Aorta (tissue), 5 donors: ENCODE measurements around the gene TMEM225. TPM values are rescaled to one million over a fixed set of nuclear protein-coding genes. Genes with fewer than 3 reads are reported as not detected.
"Not testable (repeated sequence)": the region's sequence is repeated elsewhere in the genome, so short reads cannot be mapped to it uniquely, and the experiment has no call there.

ENCODE experiments used
- ATAC-seq: fragments of 200-7000 bp; cut with Tn5 transposase; one replicate; pipeline ENCODE4 v1.9.1; 2022; ENCODE audit warnings: moderate library complexity; ENCODE audit not compliant: low FRiP score
- DNase-seq, 2 donors: peaks; one replicate each; pipeline ENCODE4 v3.0.0-alpha.2; 2020
- H3K27ac ChIP-seq, 2 donors: one replicate each; pipeline ENCODE4 v1.5.1; 2013; ENCODE audit warnings: low read length in 2 of 2, mild to moderate bottlenecking in 2 of 2, moderate library complexity in 2 of 2, control low read depth in 1 of 2, inconsistent platforms in 1 of 2, low read depth in 1 of 2
- H3K27me3 ChIP-seq, 2 donors: one replicate each; pipeline ENCODE4 v1.6.1; 2013; ENCODE audit warnings: control low read depth in 1 of 2, low read length in 1 of 2, mild to moderate bottlenecking in 1 of 2, moderate library complexity in 1 of 2; ENCODE audit not compliant: insufficient read depth in 2 of 2, control insufficient read depth in 1 of 2
- H3K36me3 ChIP-seq, 2 donors: one replicate each; pipeline ENCODE4 v1.6.1; 2013; ENCODE audit warnings: control low read depth in 1 of 2, low read length in 1 of 2, mild to moderate bottlenecking in 1 of 2; ENCODE audit not compliant: insufficient read depth in 2 of 2, control insufficient read depth in 1 of 2
- H3K4me1 ChIP-seq, 2 donors: one replicate each; pipeline ENCODE4 v1.6.1; 2013; ENCODE audit warnings: low read length in 2 of 2, control low read depth in 1 of 2, mild to moderate bottlenecking in 1 of 2, moderate library complexity in 1 of 2; ENCODE audit not compliant: insufficient read depth in 2 of 2, control insufficient read depth in 1 of 2
- H3K4me3 ChIP-seq, 2 donors: one replicate each; pipeline ENCODE4 v1.5.1; 2013; ENCODE audit warnings: low read length in 2 of 2, control low read depth in 1 of 2, mild to moderate bottlenecking in 1 of 2
- H3K9me3 ChIP-seq: one replicate; pipeline ENCODE4 v1.6.1; 2013; ENCODE audit warnings: mild to moderate bottlenecking, low read length; ENCODE audit not compliant: control insufficient read depth
- WGBS, 2 donors: extraction: QIAGEN DNeasy Blood & Tissue Kit; methylation state at CpG; one replicate each; pipeline ENCODE4 v1.1.7; 2013; 5-methylcytosine and 5-hydroxymethylcytosine counted together
- intact Hi-C, 2 donors: fragments of 100-400 bp; cut with DNase I; formaldehyde crosslinking; loops; one replicate each; pipeline versions ENCODE4 v1.14.2 to v1.15.0; 2022
- polyA plus RNA-seq, 2 donors: library from polyadenylated mRNA; stranded (reverse); fragments of 200-250 nt; gene quantifications; one replicate each; pipeline ENCODE4 v1.2.3, GENCODE V29; 2013
- total RNA-seq, 2 donors: library from RNA; stranded (reverse); fragmentation: NEBNext Ultra II Directional; extraction: Animal tissue kit (Norgen Biotek cat#: 25700); gene quantifications; one replicate each; pipeline ENCODE4 v1.2.1, GENCODE V29; 2021
- donor health status: healthy with polysubstance abuse.
- donor health status: Bipolar disorder and iron deficiency.
- donor health status: DM: no; HTN: no; CAD: no.
- donor health status: DM: no; HTN: no; CAD: no.
- donor health status: DM: yes; HTN: yes; CAD: no.

Gene TMEM225
- total and polyA plus RNA-seq, 4 donors, result not detected

- H3K36me3 ChIP-seq, result no peaks in the 10 kb centered on the region
- 89 to 90% methylated on average over 4 of the region's 4 CpGs for WGBS, 2 donors
- intact Hi-C loops, result no loop called here
- no peak overlapping the region for H3K27ac ChIP-seq
- no peak overlapping the region for H3K4me3 ChIP-seq
- no peak for DNase-seq
- ATAC-seq, result no peak
- peaks cover 3% of the 10 kb centered on the region for H3K9me3 ChIP-seq
- H3K4me1 ChIP-seq, result no peaks in the 10 kb centered on the region
- no peaks in the 10 kb centered on the region for H3K27me3 ChIP-seq
Observed at GRCh38 chr11:123880912-123881311, 4.6 kb downstream of the TMEM225 start.

GRCh38 chr11:123867795-123868194, 17.7 kb downstream of the TMEM225 start:
- H3K9me3 ChIP-seq, H3K4me1 ChIP-seq, intact Hi-C loops, ATAC-seq, H3K27me3 ChIP-seq, H3K4me3 ChIP-seq, DNase-seq, H3K36me3 ChIP-seq, H3K27ac ChIP-seq: not testable (repeated sequence)
- WGBS, 2 donors, result 51 to 59% methylated on average over 9 of the region's 9 CpGs

GRCh38 chr11:123865293-123865692, 20.2 kb downstream of the TMEM225 start:
- 20 to 21% methylated on average over 7 of the region's 7 CpGs for WGBS, 2 donors
- ATAC-seq, H3K36me3 ChIP-seq, H3K9me3 ChIP-seq, H3K4me3 ChIP-seq, intact Hi-C loops, H3K4me1 ChIP-seq, H3K27ac ChIP-seq, DNase-seq, H3K27me3 ChIP-seq: not testable (repeated sequence)

DNA sequence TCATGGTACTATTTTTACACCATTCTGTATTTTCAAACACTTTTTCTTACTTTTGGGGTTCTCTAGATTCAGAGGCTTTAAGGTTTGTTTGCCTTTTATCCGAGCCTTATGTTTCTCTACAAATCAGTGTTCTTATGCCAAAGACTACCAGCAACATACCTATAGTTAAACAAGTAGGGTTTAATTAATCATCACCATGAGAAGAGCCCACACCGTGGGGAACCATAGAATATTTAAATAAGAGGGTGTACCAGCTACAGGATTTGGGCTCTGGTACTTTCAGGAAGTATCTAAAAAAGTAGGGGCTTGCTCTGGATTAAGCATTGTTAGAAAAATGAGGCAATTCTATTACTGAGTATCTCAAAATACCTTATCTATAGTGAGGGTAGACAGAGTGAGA, 25.7 kb downstream of the TMEM225 start:
- WGBS, 2 donors, result 35 to 37% methylated on average over 2 of the region's 2 CpGs
- DNase-seq, result no peak
- intact Hi-C loops, result no loop called here

GRCh38 chr11:123856444-123856843, 29.0 kb downstream of the TMEM225 start:
- Histone ChIP-seq H3K27me3 (no peaks in the 10 kb centered on the region), H3K4me3 (no peak overlapping the region), H3K27ac (no peak overlapping the region), H3K9me3 (no peaks in the 10 kb centered on the region), H3K36me3 (no peaks in the 10 kb centered on the region), H3K4me1 (no peaks in the 10 kb centered on the region)
- ATAC-seq, result no peak
- DNase-seq, result no peak
- intact Hi-C loops, result no loop called here
- 76 to 83% methylated on average over 2 of the region's 2 CpGs for WGBS, 2 donors

More for the DNA sequence above, 25.7 kb downstream of the TMEM225 start:
- no peak overlapping the region for H3K4me3 ChIP-seq
- ATAC-seq, result no peak
- H3K36me3 ChIP-seq, result no peaks in the 10 kb centered on the region
- no peak overlapping the region for H3K27ac ChIP-seq
- H3K9me3 ChIP-seq, result no peaks in the 10 kb centered on the region
- no peaks in the 10 kb centered on the region for H3K27me3 ChIP-seq
- no peaks in the 10 kb centered on the region for H3K4me1 ChIP-seq

GRCh38 chr11:123853038-123853437, 32.4 kb downstream of the TMEM225 start:
- WGBS, 2 donors, result 87 to 93% methylated on average over 2 of the region's 2 CpGs
- no peak for ATAC-seq
- Histone ChIP-seq H3K36me3 (no peaks in the 10 kb centered on the region), H3K4me3 (no peak overlapping the region), H3K27me3 (no peaks in the 10 kb centered on the region), H3K4me1 (no peaks in the 10 kb centered on the region), H3K9me3 (no peaks in the 10 kb centered on the region), H3K27ac (no peak overlapping the region)
- intact Hi-C loops, result no loop called here
- no peak for DNase-seq

DNA sequence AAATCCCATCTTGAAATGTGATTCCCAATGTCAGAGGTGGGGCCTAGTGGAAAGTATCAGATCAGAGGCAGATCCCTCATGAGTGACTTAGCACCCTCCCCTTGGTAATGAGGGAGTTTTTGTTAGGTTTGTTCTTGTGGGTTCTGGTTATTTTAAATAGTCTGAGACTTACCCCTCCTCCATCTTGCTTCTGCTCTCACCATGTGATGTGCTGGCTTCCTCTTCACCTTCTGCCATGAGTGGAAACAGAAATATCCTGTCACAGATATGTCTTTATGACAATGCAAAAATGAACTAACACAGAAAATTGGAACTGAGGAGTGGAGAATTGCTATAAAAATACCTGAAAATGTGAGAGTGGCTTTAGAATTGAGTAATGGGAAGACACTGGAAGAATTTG, 33.1 kb downstream of the TMEM225 start:
- Histone ChIP-seq H3K27me3 (no peaks in the 10 kb centered on the region), H3K4me1 (no peaks in the 10 kb centered on the region), H3K36me3 (no peaks in the 10 kb centered on the region), H3K27ac (no peak overlapping the region), H3K4me3 (no peak overlapping the region), H3K9me3 (no peaks in the 10 kb centered on the region)
- intact Hi-C loops, result no loop called here
- ATAC-seq (no peak), DNase-seq (no peak)

GRCh38 chr11:123851110-123851509, 34.4 kb downstream of the TMEM225 start:
- no peaks in the 10 kb centered on the region for H3K4me1 ChIP-seq
- H3K27me3 ChIP-seq, result no peaks in the 10 kb centered on the region
- DNase-seq, result no peak
- no peak overlapping the region for H3K4me3 ChIP-seq
- 89 to 91% methylated on average over 4 of the region's 4 CpGs for WGBS, 2 donors
- H3K36me3 ChIP-seq, result no peaks in the 10 kb centered on the region
- no peak overlapping the region for H3K27ac ChIP-seq
- no peaks in the 10 kb centered on the region for H3K9me3 ChIP-seq
- ATAC-seq, result no peak
- intact Hi-C loops, result no loop called here

GRCh38 chr11:123841174-123841573, 44.3 kb downstream of the TMEM225 start:
- Histone ChIP-seq H3K9me3 (peaks cover 1% of the 10 kb centered on the region), H3K4me1 (no peaks in the 10 kb centered on the region), H3K27me3 (no peaks in the 10 kb centered on the region), H3K27ac (no peak overlapping the region), H3K36me3 (no peaks in the 10 kb centered on the region), H3K4me3 (no peak overlapping the region)
- ATAC-seq (no peak), DNase-seq (no peak)
- 80 to 84% methylated on average over 6 of the region's 6 CpGs for WGBS, 2 donors
- intact Hi-C loops, result no loop called here
